Stimulated activated CD8-positive, alpha-beta memory T cell treated with anti-CD3 and anti-CD28 coated beads, Interleukin-15, amount 100 ng/mL, for 4 hours (primary cell): ENCODE results near the gene CAB39.

ENCODE experiments used
- DNase-seq, 2 donors: peaks; one replicate each; pipeline ENCODE4 v3.0.0-alpha.2; 2020; ENCODE audit warnings: low read depth in 2 of 2

CAB39 gene

DNA sequence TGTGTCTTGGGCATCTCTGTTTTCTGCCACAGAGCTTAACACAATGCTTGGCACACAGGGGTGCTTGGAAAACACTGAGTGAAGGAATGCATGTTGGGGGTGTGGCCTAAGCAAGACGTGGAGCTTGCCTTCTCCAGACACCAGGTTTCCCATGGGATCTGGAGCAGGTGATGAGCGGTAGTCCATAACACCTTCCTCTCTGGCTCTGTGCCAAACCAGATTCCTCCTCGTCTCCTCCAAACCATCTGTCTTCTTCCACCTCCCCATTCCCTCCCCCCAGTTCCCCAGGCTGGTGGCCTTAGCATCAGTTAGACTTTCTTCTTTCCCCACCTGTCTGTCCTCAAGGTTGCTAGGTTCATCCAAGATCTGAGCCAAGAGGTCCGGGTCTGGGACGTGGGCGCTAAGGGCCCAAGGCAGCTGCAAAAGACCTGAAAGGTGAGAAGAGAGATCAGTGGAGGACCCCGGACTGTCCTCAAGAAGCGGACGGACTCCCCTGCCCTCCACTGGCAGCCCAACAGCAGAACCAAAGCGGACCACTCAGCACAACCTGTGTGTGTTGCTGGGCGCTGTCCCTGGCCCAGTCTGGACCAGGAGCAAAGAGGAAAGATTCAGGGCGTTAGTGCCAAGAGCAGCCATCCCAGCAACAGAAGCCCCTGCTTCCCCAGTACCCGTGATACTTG, 150.9 kb downstream of the CAB39 start:
- no peak for DNase-seq

DNA sequence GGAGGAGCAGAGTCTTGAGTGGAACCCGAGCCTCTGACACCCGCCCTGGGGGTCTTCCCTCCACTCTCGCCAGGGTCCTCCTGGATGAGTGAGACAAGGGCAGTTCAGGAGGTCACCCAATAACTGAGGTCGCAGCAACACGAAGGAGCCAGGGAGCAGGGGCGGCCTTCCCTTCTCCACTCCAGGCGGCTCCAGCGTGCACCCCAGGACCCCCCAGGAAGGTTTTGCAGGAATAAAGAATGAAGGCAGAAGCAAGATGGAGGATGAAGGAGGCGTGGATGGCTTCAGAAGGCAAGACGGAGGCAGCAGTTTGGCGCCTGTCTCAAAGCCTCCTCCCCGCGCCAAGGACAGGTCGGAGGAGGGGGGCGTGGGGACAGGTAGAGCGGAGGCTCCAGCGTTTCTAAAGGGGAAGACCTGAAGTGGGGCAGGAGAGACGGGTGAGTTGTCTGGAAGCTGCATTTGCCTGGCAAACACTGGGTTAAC, 151.5 kb downstream of the CAB39 start:
- no peak for DNase-seq

DNA sequence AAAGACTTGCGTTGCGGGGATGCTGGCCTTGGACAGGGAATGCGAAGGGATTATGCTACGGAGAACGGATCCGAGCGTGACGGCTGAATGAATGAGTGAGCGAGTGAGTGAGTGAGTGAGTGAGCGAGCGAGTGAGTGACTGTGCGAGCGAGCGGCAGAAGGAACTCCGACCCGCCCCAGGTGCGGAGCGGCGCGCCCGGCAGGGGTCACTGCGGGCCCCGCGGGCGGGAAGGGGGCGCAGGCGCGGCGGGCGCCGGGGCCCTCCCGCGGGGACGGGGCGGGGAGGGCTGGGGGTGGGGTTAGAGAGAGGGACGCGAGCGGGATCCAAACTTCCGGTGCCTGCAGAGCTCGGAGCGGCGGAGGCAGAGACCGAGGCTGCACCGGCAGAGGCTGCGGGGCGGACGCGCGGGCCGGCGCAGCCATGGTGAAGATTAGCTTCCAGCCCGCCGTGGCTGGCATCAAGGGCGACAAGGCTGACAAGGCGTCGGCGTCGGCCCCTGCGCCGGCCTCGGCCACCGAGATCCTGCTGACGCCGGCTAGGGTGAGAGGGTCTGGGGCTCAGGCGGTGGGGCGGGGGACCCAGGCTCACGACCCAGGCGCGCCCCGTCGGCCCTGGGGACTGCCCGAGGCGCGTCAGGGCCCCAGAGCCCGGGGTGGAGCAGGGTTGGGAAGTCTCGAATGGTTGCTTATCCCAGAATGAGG, 152.1 kb downstream of the CAB39 start, which contains the start of gene ITM2C:
Gene ITM2C, plus strand, starts transcription at position 338 of the 702 bp plus-strand sequence. Its CDS starts 84 bp downstream, at position 422.
- peak; percentile 32 to 59 for DNase-seq

DNA sequence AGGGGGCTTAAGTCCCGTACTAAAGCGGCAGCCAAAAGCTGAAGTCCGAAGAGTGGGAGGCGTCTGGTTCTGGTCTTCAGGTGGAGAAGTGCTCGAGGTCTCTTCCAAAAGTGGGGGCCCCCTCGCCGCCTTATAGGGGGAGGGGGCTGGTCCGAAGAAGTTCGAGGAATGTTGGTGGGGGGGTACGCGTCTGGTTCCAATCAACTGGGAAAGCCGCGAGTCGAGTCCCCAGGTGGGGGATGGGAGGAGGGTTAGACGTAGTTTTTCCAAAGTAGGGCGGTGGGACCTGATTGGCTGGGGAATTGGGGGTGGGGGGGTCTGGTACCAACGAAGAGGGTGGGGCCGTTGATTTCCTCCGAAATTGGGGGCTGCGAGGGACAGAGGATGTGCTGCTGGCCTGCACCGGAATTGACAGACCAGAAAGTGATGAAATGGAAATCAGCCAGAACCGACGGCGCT, 152.7 kb downstream of the CAB39 start:
- DNase-seq, result no peak

DNA sequence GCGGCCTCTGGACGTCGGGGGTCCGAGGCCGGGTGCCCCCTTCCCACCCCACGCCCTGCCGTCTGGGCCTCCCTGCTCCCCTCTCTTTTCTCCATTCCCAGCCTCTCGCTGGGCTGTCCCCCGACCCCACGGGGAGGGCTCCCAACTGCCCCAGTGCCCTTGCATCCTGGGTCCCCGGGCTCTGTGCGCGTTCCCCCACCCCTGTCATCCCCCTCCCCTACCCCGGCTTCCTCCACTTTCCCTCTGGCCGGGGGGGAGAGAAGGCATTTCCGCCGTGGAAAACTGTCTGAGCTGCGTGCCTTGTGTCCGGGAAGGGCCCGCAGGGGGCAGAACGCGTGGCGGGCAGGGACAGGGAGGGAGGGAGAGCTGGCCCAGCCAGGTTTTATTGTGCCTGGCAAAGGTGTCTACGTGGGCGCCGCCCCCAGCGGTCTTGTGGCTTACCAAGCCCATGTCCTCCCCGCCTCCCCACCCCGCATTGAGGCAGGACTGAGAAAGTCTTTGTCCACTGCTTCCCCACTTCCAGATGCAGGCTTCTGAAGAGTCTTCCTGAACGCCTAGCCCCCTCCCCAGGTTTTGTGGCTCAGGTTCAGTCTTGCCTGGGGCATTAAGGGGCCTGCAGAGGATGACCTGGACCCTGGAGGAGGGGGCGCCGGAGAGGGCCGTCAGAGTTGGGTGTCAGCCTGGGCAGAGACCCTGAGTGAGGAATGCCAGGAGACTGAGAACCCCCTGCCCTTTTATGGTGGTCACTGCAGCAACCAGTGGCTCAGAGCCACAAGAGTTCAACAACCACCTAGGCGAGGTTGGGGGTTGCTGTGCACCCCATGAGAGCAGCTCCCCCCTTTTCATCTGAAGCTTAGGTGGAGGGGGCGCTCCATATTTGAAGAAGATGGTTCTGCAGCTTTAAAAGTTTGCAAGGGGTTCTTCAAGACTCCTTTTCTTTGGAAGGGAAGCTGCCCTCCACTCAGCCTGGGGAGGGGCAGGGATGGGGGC, 153.4 kb downstream of the CAB39 start:
- DNase-seq, result no peak

DNA sequence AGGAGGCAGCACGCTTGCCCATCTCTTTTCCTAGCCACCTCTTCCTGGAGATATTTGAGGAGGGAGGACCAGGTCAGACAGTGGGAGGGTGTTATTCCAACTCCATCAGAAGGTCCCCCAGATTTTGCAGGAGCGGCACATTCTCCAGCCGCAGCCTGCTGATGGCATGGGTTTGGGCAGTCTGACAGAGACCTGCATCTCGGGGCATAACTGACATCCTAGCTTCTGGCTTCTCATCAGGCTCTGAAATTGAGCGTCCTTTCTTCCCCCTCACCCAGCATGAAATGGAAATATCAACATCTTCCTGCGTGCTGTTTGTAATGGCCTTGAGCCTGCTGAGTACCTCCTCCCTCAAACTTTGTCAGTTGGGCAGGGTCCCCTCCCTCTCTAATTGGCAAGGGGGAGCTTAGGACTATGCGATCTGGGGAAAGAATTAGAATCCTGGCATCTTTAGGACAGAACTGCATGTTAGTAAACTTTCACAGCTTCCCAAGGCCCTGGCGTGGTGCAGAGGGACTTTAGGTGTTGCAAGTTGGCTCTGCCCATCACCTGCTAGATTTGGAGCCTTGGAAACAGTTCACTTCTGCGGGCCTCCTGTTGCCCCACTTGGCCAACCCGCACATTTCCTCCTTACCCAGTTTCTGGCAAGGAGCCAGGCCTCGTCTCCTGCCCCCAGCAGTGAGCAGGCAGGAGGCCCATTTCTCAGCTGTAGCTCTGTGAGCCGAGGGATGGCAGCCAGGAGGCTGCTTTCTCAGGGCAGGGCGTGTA, 154.3 kb downstream of the CAB39 start:
- DNase-seq, result no peak

DNA sequence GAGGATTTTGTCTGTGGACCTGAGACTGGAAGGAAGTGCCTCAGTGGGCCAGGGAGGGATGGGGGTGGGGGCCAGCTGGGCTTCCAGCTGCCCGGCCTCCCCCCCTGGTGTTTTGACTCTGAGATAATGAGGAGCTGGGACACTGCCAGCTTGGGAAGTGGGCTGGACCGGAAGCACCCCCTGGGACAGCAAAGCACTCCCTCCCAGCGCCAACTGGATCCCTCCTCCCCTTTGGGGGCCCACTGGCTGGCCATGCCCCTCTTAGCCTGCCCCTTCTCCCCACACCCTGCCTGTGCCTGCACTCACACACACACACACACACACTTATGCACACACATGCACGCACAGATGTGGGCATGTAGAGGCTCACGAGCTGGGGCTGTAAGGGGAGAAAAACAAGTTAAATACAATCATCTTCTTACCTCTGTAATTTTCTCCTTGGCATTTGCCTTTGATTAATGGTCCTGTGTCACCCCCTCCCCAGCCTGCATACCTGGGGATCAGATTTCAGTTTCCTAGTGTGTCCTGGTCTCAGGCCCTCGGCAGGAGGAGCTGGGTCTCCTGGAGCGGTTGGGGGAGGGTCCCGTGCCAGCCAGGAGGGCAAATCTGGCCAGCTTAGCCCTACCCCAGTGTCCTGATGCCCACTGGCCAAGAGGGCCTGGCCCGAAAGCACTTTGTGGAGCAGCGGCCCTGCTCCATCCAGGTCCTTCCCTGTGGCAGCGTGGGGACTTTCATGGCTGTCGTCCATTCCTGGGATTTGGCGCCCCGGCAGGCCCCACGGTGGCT, 155.7 kb downstream of the CAB39 start:
- DNase-seq, result no peak

DNA sequence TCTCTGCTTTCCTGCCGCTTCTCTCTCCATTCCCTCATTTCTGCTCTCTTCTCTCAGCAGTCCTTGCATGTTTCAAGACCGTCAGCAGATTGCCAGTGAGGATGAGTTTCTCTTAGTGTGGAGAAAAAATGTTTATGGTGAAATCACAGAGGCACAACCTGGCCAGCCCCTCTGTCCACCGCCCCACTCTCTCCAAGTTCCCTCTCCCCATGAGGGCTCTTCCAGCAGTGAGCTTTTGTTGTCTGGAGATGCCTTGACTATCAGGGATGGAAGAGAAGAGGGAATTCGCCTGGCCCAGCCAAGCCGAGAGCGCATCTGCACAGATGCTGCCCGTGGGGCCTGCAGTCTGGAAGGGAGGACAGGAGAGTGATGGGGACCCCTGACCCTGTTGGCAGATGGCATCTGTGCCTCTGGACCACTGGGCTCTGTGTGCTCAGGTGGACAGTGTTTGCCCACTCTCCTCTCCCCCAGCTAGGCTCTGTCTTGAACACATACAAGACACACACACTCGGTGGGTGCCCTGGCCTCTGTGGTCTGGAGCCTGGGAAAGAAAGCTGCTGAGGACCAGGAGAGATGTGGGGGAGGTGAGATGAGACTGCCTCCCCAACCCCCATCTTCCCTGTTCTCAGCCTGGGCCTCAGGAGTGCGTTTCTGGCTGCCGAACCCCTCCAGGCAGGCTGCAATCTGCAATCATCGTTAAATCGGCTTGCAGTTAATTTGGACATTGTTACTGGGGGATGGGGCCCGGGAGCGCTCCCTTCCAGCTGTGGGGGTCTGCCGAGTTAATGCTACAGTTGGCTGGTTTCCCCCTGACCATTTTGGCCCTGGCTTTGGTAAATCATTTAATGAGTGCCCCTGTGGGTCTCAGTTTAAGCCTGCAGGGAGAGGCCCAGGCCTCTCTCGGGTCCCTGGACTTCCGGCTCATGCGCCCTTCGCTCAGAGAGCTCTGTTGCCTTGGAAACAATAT, 156.6 kb downstream of the CAB39 start:
- DNase-seq, result no peak

DNA sequence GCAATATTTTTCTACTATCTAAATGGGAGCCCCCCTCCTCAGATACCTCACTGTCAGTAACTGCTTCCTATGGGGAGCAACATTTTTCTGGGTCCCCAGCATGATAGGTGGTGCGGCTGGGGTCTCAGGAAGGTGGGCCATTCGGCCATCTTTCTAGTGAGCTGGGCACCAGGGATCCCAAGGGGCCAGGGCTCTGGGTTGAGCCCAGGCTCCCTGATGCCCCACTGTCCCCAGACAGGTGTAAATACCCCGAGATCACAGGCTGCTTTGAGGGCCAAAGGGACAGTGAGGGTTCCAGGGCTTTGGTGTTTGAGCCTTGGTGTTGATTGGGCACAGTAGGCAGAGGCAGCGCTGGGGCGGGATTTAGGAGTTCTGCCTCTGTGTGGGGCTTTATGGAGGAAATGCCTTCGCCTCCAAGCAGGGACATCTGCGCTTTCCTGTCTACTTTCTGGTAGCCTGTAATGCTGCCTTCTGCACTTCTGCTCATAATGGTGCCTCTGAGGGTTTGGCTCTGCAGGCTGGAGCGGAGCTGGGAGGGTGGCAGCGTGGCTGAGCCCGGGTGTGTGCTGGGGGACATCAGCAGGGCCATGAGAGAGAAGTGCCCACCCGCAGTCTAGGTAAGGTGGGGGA, 157.4 kb downstream of the CAB39 start:
- DNase-seq, result no peak
